Tibial artery (tissue), 4 donors: ENCODE results near the gene VSTM2B.

Source experiments
- DNase-seq, 2 donors: peaks; one replicate each; pipeline ENCODE4 v3.0.0-alpha.2; 2019
- H3K27ac ChIP-seq, 2 donors: fragments of 200-600 bp; sonication (generic) in 1 of 2; 1 replicate in 1 of 2; 2 replicates in 1 of 2; pipeline ENCODE4 v1.5.1; 2018 to 2019; ENCODE audit warnings: mild to moderate bottlenecking in 1 of 2
- H3K27me3 ChIP-seq, 2 donors: fragments of 200-600 bp; sonication (generic) in 1 of 2; one replicate each; pipeline versions ENCODE4 v1.5.1 to v1.6.0; 2016 to 2019
- H3K36me3 ChIP-seq, 3 donors: fragments of 200-600 bp; sonication (generic) in 2 of 3; one replicate each; pipeline ENCODE4 v1.5.1; 2016 to 2019; ENCODE audit warnings: mild to moderate bottlenecking in 2 of 3
- H3K4me1 ChIP-seq, 4 donors: fragments of 200-600 bp; sonication (generic) in 2 of 4; 1 replicate in 3 of 4; 2 replicates in 1 of 4; pipeline ENCODE4 v1.5.1; 2016 to 2019
- H3K4me3 ChIP-seq, 2 donors: fragments of 200-600 bp; sonication (generic) in 1 of 2; 1 replicate in 1 of 2; 2 replicates in 1 of 2; pipeline ENCODE4 v1.5.1; 2018 to 2019; ENCODE audit warnings: mild to moderate bottlenecking in 2 of 2
- H3K9me3 ChIP-seq, 3 donors: fragments of 200-600 bp; sonication (generic) in 1 of 3; one replicate each; pipeline ENCODE4 v1.5.1; 2016 to 2019
- intact Hi-C: fragments of 100-400 bp; cut with DNase I; formaldehyde crosslinking; loops from one replicate; pipeline ENCODE4 v1.15.0; 2023; ENCODE audit warnings: low total_unique reads
- TF ChIP-seq, protein P1 (sequence below), 2 experiments: fragments of 200-600 bp in 1 of 2; fragments of 450-650 bp in 1 of 2; IDR thresholded peaks; one replicate each; pipeline ENCODE4 v1.5.1; 2017 to 2019; ENCODE audit warnings: antibody characterized with exemption in 2 of 2, mild to moderate bottlenecking in 1 of 2, moderate library complexity in 1 of 2

Gene VSTM2B

GRCh38 chr19:29491995-29492577, 33.7 kb upstream of the VSTM2B start:
- no peak overlapping the region for H3K27ac ChIP-seq
- H3K9me3 ChIP-seq: no peaks in the 10 kb centered on the region
- H3K4me3 ChIP-seq: no peak overlapping the region
- H3K27me3 ChIP-seq: peaks cover 0 to 17% of the 10 kb centered on the region in 2 donors
- peak in 1 of 2 donors; percentile 46 for DNase-seq
- no peaks in the 10 kb centered on the region for H3K4me1 ChIP-seq
- intact Hi-C loops: no loop called here
- TF ChIP-seq, protein P1, sequence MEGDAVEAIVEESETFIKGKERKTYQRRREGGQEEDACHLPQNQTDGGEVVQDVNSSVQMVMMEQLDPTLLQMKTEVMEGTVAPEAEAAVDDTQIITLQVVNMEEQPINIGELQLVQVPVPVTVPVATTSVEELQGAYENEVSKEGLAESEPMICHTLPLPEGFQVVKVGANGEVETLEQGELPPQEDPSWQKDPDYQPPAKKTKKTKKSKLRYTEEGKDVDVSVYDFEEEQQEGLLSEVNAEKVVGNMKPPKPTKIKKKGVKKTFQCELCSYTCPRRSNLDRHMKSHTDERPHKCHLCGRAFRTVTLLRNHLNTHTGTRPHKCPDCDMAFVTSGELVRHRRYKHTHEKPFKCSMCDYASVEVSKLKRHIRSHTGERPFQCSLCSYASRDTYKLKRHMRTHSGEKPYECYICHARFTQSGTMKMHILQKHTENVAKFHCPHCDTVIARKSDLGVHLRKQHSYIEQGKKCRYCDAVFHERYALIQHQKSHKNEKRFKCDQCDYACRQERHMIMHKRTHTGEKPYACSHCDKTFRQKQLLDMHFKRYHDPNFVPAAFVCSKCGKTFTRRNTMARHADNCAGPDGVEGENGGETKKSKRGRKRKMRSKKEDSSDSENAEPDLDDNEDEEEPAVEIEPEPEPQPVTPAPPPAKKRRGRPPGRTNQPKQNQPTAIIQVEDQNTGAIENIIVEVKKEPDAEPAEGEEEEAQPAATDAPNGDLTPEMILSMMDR (IDR thresholded peaks at IDR 0.05): no peak
- no peaks in the 10 kb centered on the region for H3K36me3 ChIP-seq

GRCh38 chr19:29492769-29493168, 33.0 kb upstream of the VSTM2B start:
- Histone ChIP-seq H3K4me3 (no peak overlapping the region), H3K36me3 (no peaks in the 10 kb centered on the region), H3K9me3 (no peaks in the 10 kb centered on the region), H3K4me1 (no peaks in the 10 kb centered on the region), H3K27ac (no peak overlapping the region), H3K27me3 (peaks cover 0 to 17% of the 10 kb centered on the region in 2 donors)
- TF ChIP-seq, protein P1 (IDR thresholded peaks at IDR 0.05): no peak
- no peak for DNase-seq
- intact Hi-C loops: no loop called here

DNA sequence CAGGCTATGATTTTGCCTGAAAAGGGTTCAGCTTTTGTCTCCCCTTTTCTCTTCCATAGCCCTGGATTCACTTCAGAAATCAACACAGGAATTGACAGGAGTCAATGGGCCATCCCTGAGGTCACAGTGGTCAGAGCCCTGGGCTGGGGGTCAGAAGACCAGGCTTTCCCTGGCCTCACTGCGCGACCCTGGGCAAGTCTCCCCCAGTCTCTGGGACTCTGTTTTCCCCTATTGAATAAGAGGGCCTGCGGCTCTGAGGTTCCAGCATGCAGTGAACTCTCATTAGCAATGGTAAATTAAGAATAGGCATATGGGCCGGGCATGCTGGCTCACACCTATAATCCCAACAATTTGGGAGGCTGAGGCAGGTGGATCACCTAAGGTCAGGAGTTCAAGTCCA, 30.7 kb upstream of the VSTM2B start:
- intact Hi-C loops: no loop called here
- TF ChIP-seq, protein P1 (IDR thresholded peaks at IDR 0.05): no peak
- Histone ChIP-seq H3K4me1 (no peaks in the 10 kb centered on the region), H3K27ac (no peak overlapping the region), H3K4me3 (no peak overlapping the region), H3K27me3 (peaks cover 0 to 13% of the 10 kb centered on the region in 2 donors), H3K36me3 (no peaks in the 10 kb centered on the region), H3K9me3 (no peaks in the 10 kb centered on the region)
- peak in 1 of 2 donors; percentile 24 for DNase-seq

GRCh38 chr19:29495901-29496441, 29.8 kb upstream of the VSTM2B start:
- Histone ChIP-seq H3K36me3 (no peaks in the 10 kb centered on the region), H3K4me3 (no peak overlapping the region), H3K27me3 (peaks cover 0 to 13% of the 10 kb centered on the region in 2 donors), H3K27ac (no peak overlapping the region), H3K9me3 (no peaks in the 10 kb centered on the region), H3K4me1 (no peaks in the 10 kb centered on the region)
- DNase-seq: peak in 1 of 2 donors; percentile 45
- TF ChIP-seq, protein P1 (IDR thresholded peaks at IDR 0.05): no peak
- intact Hi-C loops: no loop called here

GRCh38 chr19:29497241-29497640, 28.6 kb upstream of the VSTM2B start:
- Histone ChIP-seq H3K36me3 (no peaks in the 10 kb centered on the region), H3K9me3 (no peaks in the 10 kb centered on the region), H3K27me3 (peaks cover 0 to 5% of the 10 kb centered on the region in 2 donors), H3K4me1 (no peaks in the 10 kb centered on the region), H3K27ac (no peak overlapping the region), H3K4me3 (no peak overlapping the region)
- peak in 1 of 2 donors; percentile 42 for DNase-seq
- intact Hi-C loops: no loop called here
- TF ChIP-seq, protein P1 (IDR thresholded peaks at IDR 0.05): no peak
